IPS DF 4.7 (cell line): ENCODE results near the gene SLC9A2.

Source experiments
- DNase-seq: peaks from one replicate; pipeline ENCODE4 v3.0.0-alpha.2; 2013; ENCODE audit warnings: low spot score; ENCODE audit errors: extremely low read depth

SLC9A2 gene

DNA sequence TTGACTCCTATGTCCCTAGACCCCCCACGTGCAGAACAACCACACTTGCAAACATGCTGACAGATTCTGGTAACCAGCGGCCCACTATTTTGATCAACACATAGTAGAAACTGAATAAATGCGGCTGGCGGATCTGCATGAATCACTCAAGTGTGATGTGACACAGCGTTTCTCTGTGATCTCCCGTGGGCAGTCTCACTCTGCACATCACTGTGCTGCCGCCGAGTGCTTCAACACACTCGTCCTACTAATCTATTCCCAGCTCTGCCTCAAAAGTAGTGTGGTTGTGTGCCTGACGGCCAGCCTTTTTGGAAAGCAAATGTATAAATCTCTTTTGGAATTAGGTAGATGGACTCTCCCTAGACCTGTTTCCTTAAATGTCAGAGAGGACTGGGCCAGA, 105.2 kb downstream of the SLC9A2 start:
- no peak for DNase-seq

DNA sequence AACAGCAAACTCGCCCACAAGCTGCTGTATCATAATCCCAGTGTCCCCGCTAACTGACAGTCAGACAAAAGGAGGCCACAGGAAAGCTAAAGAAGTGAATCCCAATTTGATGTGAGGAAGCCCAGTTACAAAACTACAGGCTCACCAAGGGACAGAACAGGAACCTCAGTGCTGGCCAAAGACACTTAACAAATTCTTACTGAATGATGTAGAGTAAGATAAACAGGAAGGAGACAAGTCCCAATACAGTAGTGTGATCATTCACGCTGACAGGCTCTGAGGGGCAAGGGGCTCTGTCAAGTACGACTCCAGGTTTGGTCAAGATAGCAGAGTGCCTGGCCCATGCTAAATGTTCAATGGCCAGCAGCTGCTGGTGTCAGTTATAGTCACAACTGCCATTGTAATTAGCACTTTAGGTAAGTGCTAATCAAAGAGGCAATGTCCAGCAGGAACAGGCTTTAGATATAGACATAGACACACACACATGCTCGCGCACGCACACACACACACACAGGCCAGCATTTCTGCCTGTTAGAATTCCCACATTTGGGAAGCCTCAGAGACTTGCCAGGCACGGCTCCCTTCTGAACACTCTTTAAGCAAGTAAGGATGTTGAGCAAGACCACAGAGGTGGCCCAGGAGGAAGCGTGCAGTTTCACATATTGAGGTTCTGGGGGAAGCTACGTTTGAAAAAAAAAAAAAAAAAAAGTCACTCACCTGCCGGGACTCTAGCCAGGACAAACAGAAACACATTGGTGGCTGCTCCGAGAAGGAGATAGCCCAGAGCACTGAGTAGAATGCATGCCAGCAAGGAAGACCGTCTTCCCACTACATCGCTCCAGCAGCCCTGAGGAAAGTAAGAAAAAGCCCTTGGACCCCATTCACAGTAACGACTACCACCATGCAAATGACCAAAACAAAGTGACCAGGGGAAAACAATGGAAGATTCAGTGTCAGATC, 107.1 kb downstream of the SLC9A2 start:
- no peak for DNase-seq

GRCh38 chr2:102735416-102736109, 116.2 kb downstream of the SLC9A2 start:
- DNase-seq = no peak

DNA sequence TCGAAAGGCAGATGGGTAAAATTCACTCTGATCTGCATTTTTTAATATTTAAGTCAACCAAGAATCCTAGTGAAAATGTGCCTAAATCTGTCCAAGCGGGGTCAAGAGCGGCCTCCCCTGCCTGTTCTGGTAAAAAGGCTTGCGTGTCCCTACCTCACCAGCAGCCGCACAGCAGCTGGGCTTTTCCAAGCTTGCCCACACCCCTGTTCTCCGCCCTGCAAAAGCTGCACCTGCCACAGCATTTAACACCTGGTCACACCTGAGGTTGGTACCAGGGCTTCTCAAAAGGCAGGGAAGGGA, 116.7 kb downstream of the SLC9A2 start:
- no peak for DNase-seq

DNA sequence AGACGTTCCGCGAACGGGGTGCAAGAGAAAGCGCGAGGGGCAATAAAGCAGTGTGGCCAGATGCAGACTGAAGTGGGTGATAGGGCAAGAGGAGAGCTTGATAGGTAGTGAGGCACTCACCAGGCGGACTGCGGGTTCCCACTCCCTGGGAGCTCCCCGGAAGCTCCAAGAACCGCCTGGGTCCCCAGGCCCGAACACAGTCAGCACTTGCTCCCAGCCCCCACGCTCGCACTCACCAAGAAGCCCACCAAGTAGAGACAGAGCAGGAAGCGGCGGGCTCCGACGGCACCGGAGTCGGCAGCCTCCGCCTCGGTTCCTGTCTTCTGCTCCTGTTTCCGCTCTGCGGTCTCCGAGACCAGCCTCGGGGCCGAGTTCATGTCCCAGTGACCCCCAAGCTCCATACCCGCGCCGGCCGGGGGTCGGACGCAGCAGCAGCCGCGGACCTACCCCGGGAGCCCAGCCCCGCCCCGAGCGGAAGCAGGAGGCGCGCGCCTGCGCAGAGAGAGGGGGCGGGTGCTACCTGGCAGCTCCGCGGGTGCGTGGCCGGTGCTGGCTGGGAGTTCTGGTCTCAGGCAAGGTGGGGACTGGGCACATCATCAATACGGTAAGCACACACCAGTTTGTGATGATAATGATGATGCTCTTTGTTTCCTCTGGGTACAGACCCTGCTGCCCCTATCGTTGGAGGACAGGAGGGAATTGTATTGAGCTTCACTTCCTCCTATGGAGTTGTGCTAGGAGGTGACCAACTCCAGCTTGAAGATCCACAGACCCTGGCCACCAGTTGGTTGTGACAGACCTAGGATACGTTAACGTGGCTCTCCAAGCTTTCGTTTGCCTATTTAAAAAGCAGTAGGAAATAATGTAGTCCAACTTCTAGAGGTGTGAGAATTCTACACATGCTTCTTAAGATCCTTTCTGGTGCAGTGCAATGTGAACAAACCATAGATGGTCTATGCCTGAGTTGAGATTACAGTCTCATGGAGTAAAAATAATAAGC, 117.4 kb downstream of the SLC9A2 start:
- DNase-seq = peak; percentile 22

DNA sequence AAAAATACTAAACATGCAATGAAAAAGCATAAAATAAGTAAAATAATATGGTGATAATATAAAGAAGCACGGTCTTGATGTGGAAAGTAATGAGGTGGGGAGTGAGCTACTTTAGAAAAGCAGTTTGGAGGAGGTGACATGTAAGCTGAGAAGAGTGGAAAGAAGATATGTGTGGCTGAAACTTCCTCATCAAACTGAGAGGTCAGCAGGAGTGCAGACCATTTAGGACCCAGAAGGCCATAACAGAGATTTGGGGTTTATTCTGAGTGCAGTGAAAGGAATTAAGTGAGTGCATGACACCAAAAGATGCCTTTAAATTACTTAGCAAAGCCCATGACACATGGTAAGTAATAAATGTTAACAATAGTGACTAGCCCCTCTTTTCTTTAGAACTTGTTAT, 118.1 kb downstream of the SLC9A2 start:
- DNase-seq = no peak

DNA sequence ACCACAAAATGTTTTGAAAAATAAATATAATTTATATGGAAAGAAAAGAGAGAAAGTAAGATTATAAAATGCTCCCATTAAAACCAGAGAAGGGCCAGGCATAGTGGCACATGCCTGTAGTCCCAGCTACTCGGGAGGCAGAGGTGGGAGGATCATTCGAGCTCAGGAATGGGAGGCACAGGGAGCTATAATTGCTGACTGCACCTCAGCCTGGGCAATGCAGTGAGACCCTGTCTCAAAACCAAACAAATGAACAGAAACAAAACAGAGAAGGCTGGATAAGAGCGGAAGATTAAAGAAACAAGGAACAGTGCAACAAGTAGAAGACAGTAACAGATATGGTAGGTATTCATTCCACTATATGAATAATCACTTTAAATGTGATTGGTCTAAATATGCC, 123.9 kb downstream of the SLC9A2 start:
- no peak for DNase-seq

GRCh38 chr2:102748107-102748506, 128.8 kb downstream of the SLC9A2 start:
- no peak for DNase-seq

DNA sequence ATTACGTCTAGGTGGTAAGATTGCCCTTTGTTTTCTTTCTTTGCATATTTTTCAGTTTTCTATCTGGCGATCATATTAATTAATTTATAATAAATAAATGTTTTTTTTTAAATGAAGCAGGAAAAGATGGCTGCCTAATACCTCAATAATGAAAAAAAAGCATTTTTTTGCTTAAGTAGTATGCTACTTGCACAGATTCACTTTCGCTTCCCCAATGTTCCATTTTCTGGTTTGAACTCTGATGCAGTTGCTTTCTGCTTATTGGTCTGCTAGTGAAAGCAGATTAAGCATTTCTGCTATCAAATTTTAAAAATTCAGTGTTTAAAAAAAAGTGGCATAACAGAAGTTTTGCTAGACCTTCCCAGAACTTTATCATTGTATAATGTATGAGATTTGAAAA, 130.6 kb downstream of the SLC9A2 start:
- no peak for DNase-seq

- DNase-seq = no peak
Measured at GRCh38 chr2:102753563-102754159, 134.3 kb downstream of the SLC9A2 start.

GRCh38 chr2:102754456-102755145, 135.2 kb downstream of the SLC9A2 start:
- DNase-seq = no peak

- no peak for DNase-seq
Measured at GRCh38 chr2:102755284-102755683, 135.9 kb downstream of the SLC9A2 start.

DNA sequence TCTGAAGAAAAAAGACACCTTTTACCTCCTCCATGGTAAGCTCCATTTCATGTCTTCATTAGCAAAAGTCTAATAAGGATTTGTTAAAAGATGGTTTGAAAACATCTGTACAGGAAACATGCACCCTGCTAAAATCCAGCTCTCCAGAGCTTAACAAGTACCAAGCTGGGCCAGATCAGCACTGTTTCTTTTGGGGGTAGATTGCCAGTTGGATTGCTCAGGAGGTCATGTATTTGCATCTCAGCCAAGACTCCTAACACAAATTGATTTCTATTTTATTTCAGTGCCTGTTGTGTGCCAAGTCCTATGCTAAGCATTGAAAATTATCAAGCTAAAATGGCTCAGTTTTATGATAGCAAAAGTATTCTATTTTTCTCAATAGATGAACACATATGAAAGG, 139.1 kb downstream of the SLC9A2 start:
- DNase-seq = no peak
